ENCODE measurements around the gene GIMAP5.

DNA sequence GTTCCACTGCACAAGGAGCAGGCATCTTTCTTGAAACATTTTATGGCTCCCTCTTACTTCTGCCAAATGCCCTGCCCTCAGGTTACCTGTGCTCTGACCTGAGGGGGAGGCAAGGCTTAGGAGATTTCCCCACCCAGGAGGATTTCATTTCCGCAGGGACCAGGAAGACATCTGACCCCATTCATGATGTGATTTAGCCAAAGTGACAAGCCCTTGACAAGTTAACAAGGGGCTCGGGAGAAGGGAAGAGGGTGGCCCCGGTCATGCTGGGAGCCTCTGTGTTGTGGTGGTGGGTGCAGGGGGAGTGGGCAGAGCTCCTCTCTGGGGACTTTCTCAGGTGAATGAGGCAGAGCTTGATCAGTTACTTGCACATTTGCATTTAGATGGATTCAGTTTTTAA, 18.9 kb downstream of the GIMAP5 start:
- no peak for TF ChIP-seq EZH2phosphoT487 (IDR thresholded peaks at IDR 0.05; ENCODE audit: borderline replicate concordance, low read length)
- TF ChIP-seq, protein P1, sequence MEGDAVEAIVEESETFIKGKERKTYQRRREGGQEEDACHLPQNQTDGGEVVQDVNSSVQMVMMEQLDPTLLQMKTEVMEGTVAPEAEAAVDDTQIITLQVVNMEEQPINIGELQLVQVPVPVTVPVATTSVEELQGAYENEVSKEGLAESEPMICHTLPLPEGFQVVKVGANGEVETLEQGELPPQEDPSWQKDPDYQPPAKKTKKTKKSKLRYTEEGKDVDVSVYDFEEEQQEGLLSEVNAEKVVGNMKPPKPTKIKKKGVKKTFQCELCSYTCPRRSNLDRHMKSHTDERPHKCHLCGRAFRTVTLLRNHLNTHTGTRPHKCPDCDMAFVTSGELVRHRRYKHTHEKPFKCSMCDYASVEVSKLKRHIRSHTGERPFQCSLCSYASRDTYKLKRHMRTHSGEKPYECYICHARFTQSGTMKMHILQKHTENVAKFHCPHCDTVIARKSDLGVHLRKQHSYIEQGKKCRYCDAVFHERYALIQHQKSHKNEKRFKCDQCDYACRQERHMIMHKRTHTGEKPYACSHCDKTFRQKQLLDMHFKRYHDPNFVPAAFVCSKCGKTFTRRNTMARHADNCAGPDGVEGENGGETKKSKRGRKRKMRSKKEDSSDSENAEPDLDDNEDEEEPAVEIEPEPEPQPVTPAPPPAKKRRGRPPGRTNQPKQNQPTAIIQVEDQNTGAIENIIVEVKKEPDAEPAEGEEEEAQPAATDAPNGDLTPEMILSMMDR (IDR thresholded peaks at IDR 0.05; ENCODE audit: low read depth, low read length, poor library complexity, severe bottlenecking) = no peak
